Measurements from ENCODE around the gene NR4A3.

Gene NR4A3

GRCh38 chr9:99906403-99907207, 84.9 kb downstream of the NR4A3 start, which contains the start of gene STX17:
TSS of gene STX17 (plus strand) at chr9:99906654. CDS start at chr9:99915240, 8,586 bp downstream.
- ChIA-PET POLR2A (interaction anchor here (0.7 to 1.1 kb wide), 3 partner anchors 46 to 685 kb away, joined by 3 to 4 read pairs (median 3); partner anchors contain the start of genes ALG2, NR4A3 and SEC61B), CTCF (no interaction called here)
- peak; percentile 91 for DNase-seq (ENCODE audit: extremely low spot score)
- TF ChIP-seq ARNT (IDR thresholded peaks at IDR 0.05) (no peak), L3MBTL2 (conservative IDR thresholded peaks at IDR 0.05) (peak; percentile 62)

- CTCF ChIA-PET = no interaction called here
- TF ChIP-seq CTBP1 (IDR thresholded peaks at IDR 0.05; ENCODE audit: borderline replicate concordance) = no peak
- TF ChIP-seq ZNF384 (IDR thresholded peaks at IDR 0.05) = no peak
- TF ChIP-seq TARDBP (IDR thresholded peaks at IDR 0.05) = no peak
- no peak for DNase-seq (ENCODE audit: extremely low spot score)
- POLR2A ChIA-PET = interaction anchor here (0.7 to 1.1 kb wide), 2 partner anchors 47 to 86 kb away, joined by 3 to 4 read pairs; partner anchors contain the start of gene NR4A3
Measured at GRCh38 chr9:99907208-99907532, 85.5 kb downstream of the NR4A3 start.

- ChIA-PET POLR2A (no interaction called here), CTCF (no interaction called here)
- DNase-seq (ENCODE audit: extremely low spot score) = no peak
- no peak for TF ChIP-seq FOXK2 (IDR thresholded peaks at IDR 0.05)
- TF ChIP-seq ELF4 (IDR thresholded peaks at IDR 0.05) = no peak
- no peak for TF ChIP-seq PKNOX1 (IDR thresholded peaks at IDR 0.05)
- no peak for TF ChIP-seq FOXA1 (IDR thresholded peaks at IDR 0.05)
- no peak for TF ChIP-seq BHLHE40 (IDR thresholded peaks at IDR 0.05; ENCODE audit: borderline replicate concordance)
- no peak for TF ChIP-seq LEF1 (IDR thresholded peaks at IDR 0.05; ENCODE audit: borderline replicate concordance)
- no peak for TF ChIP-seq ZNF384 (IDR thresholded peaks at IDR 0.05)
- no peak for TF ChIP-seq SP1 (IDR thresholded peaks at IDR 0.05)
- TF ChIP-seq HDGF (IDR thresholded peaks at IDR 0.05; ENCODE audit: borderline replicate concordance) = no peak
- TF ChIP-seq L3MBTL2 (conservative IDR thresholded peaks at IDR 0.05) = no peak
- TF ChIP-seq TARDBP (IDR thresholded peaks at IDR 0.05) = no peak
- TF ChIP-seq CTBP1 (IDR thresholded peaks at IDR 0.05; ENCODE audit: borderline replicate concordance) = no peak
Measured at GRCh38 chr9:99911600-99911999, 89.9 kb downstream of the NR4A3 start.

Measured in HEK293T (cell line).